ENCODE data around the gene CNPY2. TPM values are rescaled to one million over a fixed set of nuclear protein-coding genes. Genes with fewer than 3 reads are reported as not detected.
"Not testable (repeated sequence)": the region's sequence is repeated elsewhere in the genome, so short reads cannot be mapped to it uniquely, and the experiment has no call there.

Gene CNPY2
- total and polyA plus RNA-seq, 5 donors: 52.4 to 69.7 (median 56.3) TPM

DNA sequence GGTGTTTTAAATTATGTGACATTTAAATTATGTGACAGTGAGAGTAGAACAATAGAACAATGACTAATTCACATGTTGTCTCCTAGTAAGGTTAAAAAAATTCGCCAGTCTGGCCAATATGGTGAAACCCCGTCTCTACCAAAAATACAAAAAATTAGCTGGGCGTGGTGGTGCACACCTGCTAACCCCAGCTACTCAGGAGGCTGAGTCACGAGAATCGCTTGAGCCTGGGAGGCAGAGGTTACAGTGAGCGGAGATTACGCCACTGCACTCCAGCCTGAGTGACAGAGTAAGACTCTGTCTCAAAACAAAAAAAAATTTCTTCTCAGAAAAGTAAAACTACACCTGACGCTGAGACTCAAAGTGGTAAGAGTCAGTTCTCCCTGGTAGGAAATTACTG is 18.4 kb downstream of the CNPY2 start:
- 90% methylated on average over 8 of the region's 8 CpGs for WGBS
- no peak for DNase-seq
- H3K9me3 ChIP-seq (ENCODE audit: control insufficient read depth, low read length): no peaks in the 10 kb centered on the region
- H3K27ac ChIP-seq (ENCODE audit: low read length): no peak overlapping the region
- H3K4me1 ChIP-seq (ENCODE audit: control insufficient read depth, insufficient read depth, low read length): peaks cover 8% of the 10 kb centered on the region
- no peak for ATAC-seq
- no peak overlapping the region for H3K4me3 ChIP-seq (ENCODE audit: low read length)
- intact Hi-C loops (cut with DNase I): no loop called here
- no peaks in the 10 kb centered on the region for H3K27me3 ChIP-seq (ENCODE audit: control insufficient read depth, insufficient read depth)

DNA sequence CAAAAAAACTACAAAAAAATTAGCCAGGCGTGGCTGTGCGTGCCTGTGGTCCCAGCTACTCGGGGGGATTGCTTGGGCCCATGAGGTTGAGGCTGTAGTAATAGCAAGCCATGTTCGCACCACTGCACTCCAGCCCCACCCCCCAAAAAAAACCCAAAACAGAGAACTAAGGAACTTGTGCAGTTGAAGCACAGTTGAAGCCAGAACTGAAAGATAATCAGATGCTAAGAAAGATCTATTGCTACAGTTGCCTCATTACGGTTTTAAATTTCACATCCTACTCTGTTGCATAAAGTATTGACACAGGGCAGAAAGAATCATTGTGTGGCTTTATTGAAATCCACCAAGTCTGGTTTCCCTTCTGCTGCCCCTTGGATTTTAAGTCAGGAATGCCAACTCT is 19.5 kb downstream of the CNPY2 start:
- Histone ChIP-seq H3K27me3 (ENCODE audit: control insufficient read depth, insufficient read depth) (no peaks in the 10 kb centered on the region), H3K9me3 (ENCODE audit: control insufficient read depth, low read length) (no peaks in the 10 kb centered on the region), H3K4me3 (ENCODE audit: low read length) (no peak overlapping the region), H3K4me1 (ENCODE audit: control insufficient read depth, insufficient read depth, low read length) (peaks cover 12% of the 10 kb centered on the region), H3K27ac (ENCODE audit: low read length) (no peak overlapping the region)
- DNase-seq (no peak), ATAC-seq (no peak)
- 64% methylated on average over 5 of the region's 5 CpGs for WGBS
- intact Hi-C loops (cut with DNase I): no loop called here

DNA sequence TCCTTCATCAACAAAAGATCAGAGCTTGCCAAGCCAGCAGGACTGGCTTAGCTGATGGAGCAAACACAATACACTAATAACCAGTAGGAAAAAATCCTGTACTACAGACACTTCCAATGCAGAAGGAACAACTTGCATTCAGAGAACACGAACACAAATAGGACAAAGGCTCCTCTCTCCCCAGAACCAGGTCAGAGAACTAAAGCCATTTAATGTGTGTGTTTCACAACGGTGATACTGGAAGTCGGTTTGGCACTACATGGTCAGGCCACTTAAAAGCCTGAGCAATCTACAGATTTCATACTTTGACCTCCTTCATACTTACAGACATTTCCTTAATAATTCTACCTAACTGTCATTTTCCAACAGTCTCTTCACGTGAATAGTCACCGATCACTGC is 22.0 kb downstream of the CNPY2 start:
- peaks cover 12% of the 10 kb centered on the region for H3K4me1 ChIP-seq (ENCODE audit: control insufficient read depth, insufficient read depth, low read length)
- ATAC-seq: no peak
- intact Hi-C loops (cut with DNase I): no loop called here

DNA sequence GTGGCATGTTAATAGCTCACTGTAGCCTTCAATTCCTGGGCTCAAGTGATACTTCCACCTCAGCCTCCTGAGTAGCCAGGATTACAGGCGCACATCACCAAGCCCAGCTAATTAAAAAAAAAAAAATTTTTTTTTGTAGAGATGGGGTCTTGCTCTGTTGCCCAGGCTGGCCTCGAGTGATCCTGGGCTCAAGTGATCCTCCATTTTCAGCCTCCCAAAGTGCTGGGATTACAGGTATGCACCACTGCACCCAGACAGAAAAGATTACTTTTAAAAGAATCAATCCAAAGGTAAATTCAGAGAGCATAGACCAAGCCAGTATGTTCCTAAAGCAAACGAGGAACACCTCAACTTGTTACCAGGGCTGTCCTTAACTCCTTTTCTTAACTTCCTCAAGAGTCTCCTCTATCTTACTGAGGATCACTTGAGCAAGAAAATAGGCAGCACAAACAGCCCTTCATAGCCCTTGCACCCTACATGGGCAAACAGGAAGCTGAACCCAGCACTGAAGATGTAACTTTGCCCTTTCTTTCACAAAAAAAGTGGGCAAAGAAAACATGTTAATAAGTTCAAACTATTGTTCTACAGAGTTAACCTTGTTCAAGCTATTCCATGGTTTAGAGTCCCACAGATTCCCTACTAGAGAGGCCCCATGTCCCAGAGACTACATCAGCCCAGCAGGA is 26.9 kb downstream of the CNPY2 start:
- H3K4me3 ChIP-seq (ENCODE audit: low read length): no peak overlapping the region
- 84% methylated on average over 3 of the region's 3 CpGs for WGBS
- DNase-seq (no peak), ATAC-seq (no peak)
- no peaks in the 10 kb centered on the region for H3K9me3 ChIP-seq (ENCODE audit: control insufficient read depth, low read length)
- intact Hi-C loops (cut with DNase I): no loop called here
- H3K27ac ChIP-seq (ENCODE audit: low read length): no peak overlapping the region
- H3K27me3 ChIP-seq (ENCODE audit: control insufficient read depth, insufficient read depth): no peaks in the 10 kb centered on the region
- peaks cover 8% of the 10 kb centered on the region for H3K4me1 ChIP-seq (ENCODE audit: control insufficient read depth, insufficient read depth, low read length)

More for the DNA sequence above, 22.0 kb downstream of the CNPY2 start:
- Histone ChIP-seq H3K27me3 (ENCODE audit: control insufficient read depth, insufficient read depth) (no peaks in the 10 kb centered on the region), H3K27ac (ENCODE audit: low read length) (no peak overlapping the region), H3K9me3 (ENCODE audit: control insufficient read depth, low read length) (no peaks in the 10 kb centered on the region), H3K4me3 (ENCODE audit: low read length) (no peak overlapping the region)
- DNase-seq: no peak
- 65% methylated on average over 5 of the region's 5 CpGs for WGBS

DNA sequence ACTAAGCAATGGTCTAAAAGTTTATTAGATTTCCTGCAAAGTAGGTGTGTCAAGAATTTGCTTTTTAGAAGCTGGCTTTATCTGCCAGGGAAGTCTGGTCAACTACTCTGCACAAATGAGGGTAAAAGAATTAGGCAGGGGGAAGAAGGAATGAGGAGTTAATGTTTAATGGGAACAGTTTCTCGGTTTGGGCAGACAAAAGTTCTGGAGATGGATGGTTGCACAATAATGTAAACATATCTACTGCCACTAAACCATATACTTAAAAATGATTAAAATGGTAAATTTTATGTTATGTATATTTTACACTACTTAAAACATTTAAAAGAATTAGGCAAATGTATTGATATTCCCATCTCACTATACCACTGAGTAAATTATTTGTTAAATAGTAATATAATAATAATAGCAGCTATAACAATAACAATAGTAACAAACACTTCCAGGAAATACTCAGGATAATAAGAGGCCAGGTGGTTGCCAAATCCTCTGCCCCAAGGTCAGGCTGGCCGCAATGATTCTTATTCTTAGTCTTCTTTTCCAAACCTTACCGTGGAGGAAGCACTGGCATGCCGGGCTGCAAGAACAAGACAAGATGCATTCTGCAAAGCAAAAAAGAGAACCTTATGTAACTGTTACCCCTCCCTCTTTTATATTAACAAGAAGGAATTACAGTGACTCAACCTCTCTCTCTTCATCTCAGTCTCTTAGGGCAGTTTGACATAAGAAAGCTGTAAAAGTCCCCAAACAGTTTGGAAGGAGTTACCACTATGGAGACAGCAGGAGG is 29.6 kb downstream of the CNPY2 start:
- Histone ChIP-seq H3K9me3 (ENCODE audit: control insufficient read depth, low read length) (no peaks in the 10 kb centered on the region), H3K4me3 (ENCODE audit: low read length) (no peak overlapping the region), H3K4me1 (ENCODE audit: control insufficient read depth, insufficient read depth, low read length) (peaks cover 4% of the 10 kb centered on the region), H3K27me3 (ENCODE audit: control insufficient read depth, insufficient read depth) (no peaks in the 10 kb centered on the region), H3K27ac (ENCODE audit: low read length) (peak overlapping the region; percentile 52)
- 42% methylated on average over 4 of the region's 4 CpGs for WGBS
- ATAC-seq: no peak
- intact Hi-C loops (cut with DNase I): no loop called here
- DNase-seq: no peak

DNA sequence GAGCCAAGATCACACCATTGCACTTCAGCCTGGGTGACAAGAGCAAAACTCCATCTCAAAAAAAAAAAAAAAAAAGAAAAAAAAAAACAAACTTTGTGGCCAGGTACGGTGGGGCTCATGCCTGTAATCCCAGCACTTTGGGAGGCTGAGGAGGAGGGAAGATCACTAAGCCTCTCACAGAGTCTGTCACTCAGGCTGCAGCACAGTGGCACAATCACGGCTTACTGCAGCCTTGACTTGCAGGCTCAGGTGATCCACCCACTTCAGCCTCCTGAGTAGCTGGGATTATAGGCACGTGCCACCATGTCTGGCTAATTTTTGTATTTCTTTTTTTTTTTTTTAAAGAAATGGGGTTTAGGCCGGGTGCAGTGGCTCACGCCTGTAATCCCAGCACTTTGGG is 31.5 kb downstream of the CNPY2 start:
- H3K4me3 ChIP-seq (ENCODE audit: low read length); H3K9me3 ChIP-seq (ENCODE audit: control insufficient read depth, low read length); H3K4me1 ChIP-seq (ENCODE audit: control insufficient read depth, insufficient read depth, low read length); ATAC-seq; intact Hi-C loops (cut with DNase I); DNase-seq; H3K27ac ChIP-seq (ENCODE audit: low read length); H3K27me3 ChIP-seq (ENCODE audit: control insufficient read depth, insufficient read depth): not testable (repeated sequence)
- WGBS: 86% methylated on average over 5 of the region's 5 CpGs

DNA sequence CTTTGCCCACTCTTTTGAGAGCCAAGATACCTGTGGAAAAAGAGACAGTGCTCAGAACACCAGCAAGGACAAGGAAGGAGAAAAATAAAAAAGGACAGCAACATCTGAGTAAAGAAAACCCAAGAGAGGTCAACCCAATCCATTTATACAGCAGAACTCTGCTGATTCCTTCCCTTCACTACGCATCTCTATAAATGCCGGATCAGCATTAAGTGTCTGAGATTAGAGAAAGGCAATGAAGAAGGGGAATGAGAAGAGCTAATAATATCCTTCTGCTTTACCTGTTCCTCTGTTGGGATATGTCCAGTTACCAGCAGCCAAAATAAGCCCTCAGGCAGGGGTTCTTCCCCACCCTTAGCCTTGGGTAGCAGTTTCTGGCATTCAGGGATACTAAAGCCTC is 33.2 kb downstream of the CNPY2 start:
- DNase-seq: no peak
- no peak overlapping the region for H3K27ac ChIP-seq (ENCODE audit: low read length)
- no peaks in the 10 kb centered on the region for H3K9me3 ChIP-seq (ENCODE audit: control insufficient read depth, low read length)
- H3K4me1 ChIP-seq (ENCODE audit: control insufficient read depth, insufficient read depth, low read length): peaks cover 4% of the 10 kb centered on the region
- H3K4me3 ChIP-seq (ENCODE audit: low read length): no peak overlapping the region
- intact Hi-C loops (cut with DNase I): no loop called here
- H3K27me3 ChIP-seq (ENCODE audit: control insufficient read depth, insufficient read depth): no peaks in the 10 kb centered on the region
- 99% methylated on average over 2 of the region's 2 CpGs for WGBS
- ATAC-seq: no peak

DNA sequence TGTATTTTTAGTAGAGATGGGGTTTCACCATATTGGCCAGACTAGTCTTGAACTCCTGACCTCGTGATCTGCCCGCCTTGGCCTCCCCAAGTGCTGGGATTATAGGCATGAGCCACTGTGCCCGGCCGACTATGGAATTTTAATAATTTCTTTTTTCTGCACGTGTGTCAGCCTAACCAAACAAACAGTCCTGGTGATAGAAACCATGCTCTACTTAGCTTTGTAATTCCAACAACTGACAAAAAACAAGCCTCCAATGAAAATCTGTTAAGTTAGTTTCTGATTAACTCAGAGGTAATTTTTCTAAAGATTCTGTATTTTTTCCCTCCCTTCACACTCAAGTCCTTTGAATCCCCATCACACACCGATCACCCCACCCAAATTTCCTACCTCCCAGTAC is 33.8 kb downstream of the CNPY2 start:
- no peak for ATAC-seq
- intact Hi-C loops (cut with DNase I): no loop called here
- 89% methylated on average over 6 of the region's 6 CpGs for WGBS
- Histone ChIP-seq H3K4me1 (ENCODE audit: control insufficient read depth, insufficient read depth, low read length) (peaks cover 4% of the 10 kb centered on the region), H3K9me3 (ENCODE audit: control insufficient read depth, low read length) (no peaks in the 10 kb centered on the region), H3K4me3 (ENCODE audit: low read length) (no peak overlapping the region), H3K27me3 (ENCODE audit: control insufficient read depth, insufficient read depth) (no peaks in the 10 kb centered on the region), H3K27ac (ENCODE audit: low read length) (no peak overlapping the region)
- no peak for DNase-seq

DNA sequence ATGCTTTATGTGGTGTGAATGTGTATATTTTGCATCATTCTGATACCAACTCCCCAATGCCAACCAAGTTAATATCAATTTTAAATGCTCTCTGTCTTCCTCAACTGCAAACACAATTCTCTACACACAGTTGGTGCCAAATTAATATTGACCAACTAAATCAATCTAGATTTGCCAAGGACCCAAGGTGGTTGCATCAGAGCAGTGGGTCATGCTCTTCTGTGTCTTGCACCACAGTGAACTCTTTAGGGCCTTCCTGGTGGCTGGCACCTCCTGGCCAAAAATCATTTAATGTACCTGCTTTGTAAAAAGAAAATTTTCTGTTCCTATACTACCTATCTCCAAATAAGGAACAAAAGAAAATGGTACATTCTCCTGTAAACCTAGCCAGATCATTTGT is 34.9 kb downstream of the CNPY2 start:
- intact Hi-C loops (cut with DNase I): no loop called here
- DNase-seq: no peak
- no peaks in the 10 kb centered on the region for H3K9me3 ChIP-seq (ENCODE audit: control insufficient read depth, low read length)
- H3K27me3 ChIP-seq (ENCODE audit: control insufficient read depth, insufficient read depth): no peaks in the 10 kb centered on the region
- no peak for ATAC-seq
- no peaks in the 10 kb centered on the region for H3K4me1 ChIP-seq (ENCODE audit: control insufficient read depth, insufficient read depth, low read length)
- H3K27ac ChIP-seq (ENCODE audit: low read length): no peak overlapping the region
- H3K4me3 ChIP-seq (ENCODE audit: low read length): no peak overlapping the region

DNA sequence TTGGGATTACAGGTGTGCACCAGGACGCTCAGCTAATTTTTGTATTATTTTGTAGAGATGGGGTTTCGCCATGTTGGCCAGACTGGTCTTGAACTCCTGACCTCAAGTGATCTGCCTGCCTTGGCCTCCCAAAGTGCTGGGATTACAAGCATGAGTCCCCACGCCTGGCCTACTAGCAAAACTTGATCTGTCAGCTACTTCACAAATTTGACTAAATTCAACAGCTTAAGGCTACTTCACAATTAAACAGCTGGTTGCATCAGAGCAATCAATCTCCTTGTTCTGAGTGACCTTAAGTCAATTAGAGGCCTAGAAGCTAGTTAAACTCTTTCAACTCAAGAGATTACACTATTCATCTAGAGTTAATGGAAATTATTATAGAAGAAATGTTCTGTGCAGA is 36.9 kb downstream of the CNPY2 start:
- H3K4me1 ChIP-seq (ENCODE audit: control insufficient read depth, insufficient read depth, low read length): no peaks in the 10 kb centered on the region
- no peaks in the 10 kb centered on the region for H3K27me3 ChIP-seq (ENCODE audit: control insufficient read depth, insufficient read depth)
- WGBS: 96% methylated on average over 3 of the region's 3 CpGs
- no peak overlapping the region for H3K4me3 ChIP-seq (ENCODE audit: low read length)
- intact Hi-C loops (cut with DNase I): no loop called here
- ATAC-seq: no peak
- H3K27ac ChIP-seq (ENCODE audit: low read length): no peak overlapping the region
- no peaks in the 10 kb centered on the region for H3K9me3 ChIP-seq (ENCODE audit: control insufficient read depth, low read length)
- no peak for DNase-seq

DNA sequence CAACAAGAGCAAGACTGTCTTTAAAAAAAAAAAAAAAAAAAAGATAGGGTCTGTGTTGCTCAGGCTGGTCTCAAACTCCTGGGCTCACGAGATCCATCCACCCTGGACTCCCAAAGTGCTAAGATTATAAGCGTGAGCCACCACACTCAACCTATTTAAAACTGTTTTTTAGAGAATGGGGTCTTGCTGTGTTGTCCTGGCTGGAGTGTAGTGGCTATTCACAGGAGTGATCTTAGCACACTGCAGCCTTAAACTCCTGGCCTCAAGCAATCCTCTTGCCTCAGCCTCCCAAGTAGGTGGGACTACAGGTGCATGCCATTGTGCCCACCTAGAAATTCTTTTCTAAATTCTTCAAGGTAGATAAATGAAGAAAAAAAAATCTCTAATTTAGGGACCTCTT is 41.5 kb downstream of the CNPY2 start:
- WGBS: 95% methylated on average over 2 of the region's 2 CpGs
- Histone ChIP-seq H3K4me1 (ENCODE audit: control insufficient read depth, insufficient read depth, low read length) (no peaks in the 10 kb centered on the region), H3K27me3 (ENCODE audit: control insufficient read depth, insufficient read depth) (no peaks in the 10 kb centered on the region), H3K4me3 (ENCODE audit: low read length) (no peak overlapping the region), H3K27ac (ENCODE audit: low read length) (no peak overlapping the region), H3K9me3 (ENCODE audit: control insufficient read depth, low read length) (no peaks in the 10 kb centered on the region)
- DNase-seq (no peak), ATAC-seq (no peak)
- intact Hi-C loops (cut with DNase I): no loop called here
